Kidney tubule cell (primary cell): ENCODE data around the gene TRPM4.

Experiments used
- DNase-seq: peaks from one replicate; pipeline ENCODE4 v3.0.0-alpha.2; 2018; ENCODE audit warnings: low spot score

The TRPM4 gene

DNA sequence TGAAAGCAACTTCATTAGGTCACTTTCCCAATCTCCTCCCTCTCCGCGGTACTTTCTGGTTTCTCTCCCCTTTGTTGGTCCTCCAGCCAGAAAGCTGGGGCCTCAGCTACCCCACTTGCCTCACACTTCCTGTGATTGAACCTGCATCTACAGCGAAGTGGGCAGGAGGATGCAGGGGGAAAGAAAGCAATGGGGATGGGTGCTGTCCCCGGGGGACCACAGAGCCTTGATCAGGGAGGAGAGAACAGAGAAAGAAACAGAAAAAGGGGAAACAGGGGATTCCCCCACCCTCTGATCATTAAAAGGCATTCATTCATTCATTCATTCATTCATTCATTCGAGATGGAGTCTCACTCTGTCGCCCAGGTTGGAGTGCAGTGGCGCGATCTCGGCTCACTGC, 74.2 kb downstream of the TRPM4 start:
- DNase-seq, result no peak

- no peak for DNase-seq
These were observed 75.6 kb downstream of the TRPM4 start for GRCh38 chr19:49233163-49233562.

- no peak for DNase-seq
These were observed 84.2 kb downstream of the TRPM4 start for GRCh38 chr19:49241769-49242168.

GRCh38 chr19:49243129-49243528, 85.5 kb downstream of the TRPM4 start:
- DNase-seq, result no peak

- DNase-seq, result no peak
These were observed 86.1 kb downstream of the TRPM4 start for GRCh38 chr19:49243726-49244125.

DNA sequence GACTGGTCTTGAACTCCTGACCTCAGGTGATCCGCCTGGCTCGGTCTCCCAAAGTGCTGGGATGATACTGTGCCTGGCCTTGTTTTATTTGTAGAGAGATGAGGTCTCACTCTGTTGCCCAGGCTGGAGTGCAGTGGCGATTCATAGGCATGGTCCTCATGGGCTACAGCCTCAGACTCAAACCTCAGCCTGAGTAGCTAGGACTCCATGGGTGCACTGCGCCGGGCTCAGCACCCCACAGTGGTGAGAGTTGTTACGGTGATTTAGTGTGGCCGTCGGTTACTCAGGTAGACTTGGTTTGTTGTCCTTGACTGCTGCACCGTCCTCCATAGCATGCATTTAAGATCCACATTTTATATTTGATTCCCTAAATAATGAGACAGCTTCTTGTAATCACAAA, 86.7 kb downstream of the TRPM4 start:
- DNase-seq, result no peak

- no peak for DNase-seq
These were observed 90.1 kb downstream of the TRPM4 start for GRCh38 chr19:49247676-49248075.

DNA sequence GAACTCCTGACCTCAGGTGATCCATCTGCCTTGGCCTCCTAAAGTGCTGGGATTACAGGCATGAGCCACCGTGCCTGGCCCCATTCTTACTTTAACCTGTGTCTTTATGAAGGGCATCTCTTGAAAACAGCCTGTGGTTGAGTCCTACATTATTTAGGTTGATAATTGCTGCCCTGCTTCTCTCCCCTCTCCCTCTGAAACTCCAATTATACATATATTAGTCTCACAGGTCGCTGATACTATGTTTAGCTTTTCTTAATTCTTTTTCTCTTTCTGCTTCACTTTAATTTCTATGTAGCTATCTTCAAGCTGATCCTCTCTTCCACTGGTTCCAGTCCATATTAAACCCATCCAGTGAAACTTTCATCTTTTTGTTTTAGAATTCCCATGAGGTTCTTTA, 92.3 kb downstream of the TRPM4 start:
- DNase-seq, result no peak

- no peak for DNase-seq
These were observed 98.1 kb downstream of the TRPM4 start for GRCh38 chr19:49255674-49256073.

GRCh38 chr19:49256691-49257090, 99.1 kb downstream of the TRPM4 start:
- DNase-seq, result no peak
